HL-60/S4 treated with retinoic acid at 250 ng/mL for 4 days and 3 days (cell line): ENCODE measurements around the gene LRRFIP2.
"Not testable (repeated sequence)": the region's sequence is repeated elsewhere in the genome, so short reads cannot be mapped to it uniquely, and the experiment has no call there.

Source experiments
- in situ Hi-C: fragments of 300-500 bp; cut with MboI; formaldehyde crosslinking; loops from 2 replicates; pipeline ENCODE4 v1.7.0; 2022; ENCODE audit warnings: low sequenced_read_pairs

Gene LRRFIP2

DNA sequence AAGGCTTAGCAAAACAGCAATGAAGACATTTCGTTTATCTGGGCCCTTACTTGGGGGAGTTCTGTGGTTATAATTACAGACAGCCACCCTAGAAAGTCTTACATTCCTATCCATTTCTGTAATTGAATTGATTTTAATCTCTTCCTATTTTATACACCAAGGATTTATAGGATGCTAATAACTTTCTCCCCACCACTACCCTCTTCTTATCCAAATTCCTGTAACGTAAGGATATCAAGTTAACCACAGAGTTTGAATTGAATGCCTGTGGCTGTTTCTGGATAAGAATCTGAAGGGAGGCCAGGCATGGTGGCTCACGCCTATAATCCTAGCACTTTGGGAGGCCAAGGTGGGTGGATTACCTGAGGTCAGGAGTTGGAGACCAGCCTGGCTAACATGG is 102.5 kb downstream of the LRRFIP2 start:
- in situ Hi-C loops = no loop called here

DNA sequence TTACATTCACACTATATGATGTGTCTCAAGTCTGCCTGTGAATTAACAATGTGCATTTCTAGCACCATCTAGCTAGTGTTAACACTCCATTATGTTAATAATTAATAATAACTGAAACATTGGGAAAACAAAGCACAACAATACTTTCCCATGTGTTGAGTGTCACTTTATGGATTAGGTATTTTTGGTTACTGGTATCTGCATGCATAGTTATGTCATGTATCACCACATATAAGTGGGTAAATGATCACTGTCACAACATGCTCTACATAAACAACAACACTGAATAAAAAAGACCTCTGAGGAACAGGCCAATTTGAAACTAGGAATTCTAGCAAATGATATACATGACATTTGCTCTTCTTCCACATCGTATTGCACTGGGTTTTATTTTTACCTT is 106.4 kb downstream of the LRRFIP2 start:
- in situ Hi-C loops = no loop called here

DNA sequence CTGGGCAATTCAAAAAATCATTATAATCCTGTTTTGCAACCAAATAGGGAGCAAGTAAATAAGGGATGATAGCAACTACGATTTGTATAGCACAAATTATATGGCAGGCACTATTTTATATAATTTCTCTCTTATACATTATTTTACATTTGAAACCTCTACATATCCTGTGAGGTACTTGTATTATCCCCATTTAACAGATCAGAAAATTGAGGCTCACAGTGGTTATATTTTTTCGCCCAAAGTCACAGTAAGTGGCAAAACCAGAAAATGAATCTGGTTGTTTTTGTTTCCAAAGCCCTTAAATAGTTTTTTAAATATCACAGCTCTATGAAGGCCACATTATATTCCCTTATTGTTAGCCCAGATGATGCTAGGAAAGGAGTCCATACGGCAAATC is 106.8 kb downstream of the LRRFIP2 start:
- in situ Hi-C loops = no loop called here

DNA sequence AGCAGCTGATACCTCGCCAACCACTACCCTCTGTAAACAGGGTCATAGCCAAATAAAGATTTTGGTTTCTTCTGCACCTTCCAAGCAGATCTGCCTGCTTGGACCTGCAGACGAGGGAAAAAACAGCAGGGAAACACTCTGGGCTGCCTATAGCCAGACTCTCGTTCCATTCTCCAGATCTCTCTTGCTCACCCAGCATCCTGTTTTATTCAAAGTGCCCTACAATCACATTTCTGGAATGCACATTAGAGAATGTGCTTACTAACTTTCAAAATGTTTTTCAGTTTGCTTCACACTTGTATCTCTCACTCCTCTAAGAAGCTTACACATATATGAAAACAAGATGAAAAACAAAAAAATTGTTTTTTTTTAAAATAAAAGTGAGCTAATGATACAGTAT is 109.6 kb downstream of the LRRFIP2 start:
- in situ Hi-C loops = no loop called here

DNA sequence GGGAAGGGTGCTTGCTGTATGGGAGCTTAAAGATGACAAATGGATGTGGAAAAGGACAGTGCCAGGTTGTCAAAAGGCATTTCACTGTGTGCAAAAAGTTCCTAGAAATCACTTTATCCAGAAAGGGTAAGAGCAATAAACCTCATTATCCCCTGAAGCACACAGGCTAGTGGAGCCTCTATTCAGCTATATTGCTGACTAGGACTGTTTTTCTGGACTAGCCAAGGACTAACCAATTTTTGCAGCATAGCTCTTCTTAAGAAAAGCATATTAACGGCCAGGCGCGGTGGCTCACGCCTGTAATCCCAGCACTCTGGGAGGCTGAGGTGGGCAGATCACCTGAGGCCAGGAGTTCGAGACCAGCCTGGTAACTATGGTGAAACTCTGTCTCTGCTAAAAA is 116.3 kb downstream of the LRRFIP2 start:
- in situ Hi-C loops = no loop called here

DNA sequence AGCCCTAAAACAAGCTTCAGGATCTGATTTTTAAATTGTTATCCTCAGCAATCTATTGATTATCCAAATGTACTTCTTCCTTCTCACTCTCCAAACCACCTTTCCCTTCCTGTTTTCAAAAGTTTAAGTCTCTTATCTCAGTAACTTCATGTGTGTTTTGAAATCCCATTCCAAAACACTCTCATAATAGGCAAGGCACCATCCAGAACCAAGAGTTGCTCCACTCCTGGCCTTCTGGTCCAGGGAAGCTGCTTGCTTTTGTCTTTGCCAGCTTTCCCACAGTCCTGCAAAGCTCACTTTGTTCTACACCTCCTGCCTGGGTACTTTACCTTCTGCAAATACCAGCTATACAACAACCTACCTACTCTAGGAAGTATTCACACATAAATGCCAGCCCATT is 117.6 kb downstream of the LRRFIP2 start:
- in situ Hi-C loops = no loop called here

DNA sequence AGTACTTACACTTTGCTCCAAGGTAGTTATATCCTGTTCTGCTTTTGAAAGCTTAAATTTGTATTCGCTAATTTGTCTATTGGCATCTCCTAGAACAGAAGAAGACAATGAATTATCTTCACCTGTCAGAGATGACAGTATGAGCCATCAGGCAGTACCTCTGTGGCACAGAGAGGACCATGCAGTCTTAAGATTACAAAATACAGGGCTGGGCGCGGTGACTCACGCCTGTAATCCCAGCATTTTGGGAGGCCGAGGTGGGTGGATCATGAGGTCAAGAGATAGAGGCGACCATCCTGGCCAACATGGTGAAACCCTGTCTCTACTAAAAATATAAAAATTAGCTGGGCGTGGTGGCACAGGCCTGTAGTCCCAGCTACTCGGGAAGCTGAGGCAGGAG is 119.3 kb downstream of the LRRFIP2 start:
- in situ Hi-C loops = not testable (repeated sequence)

DNA sequence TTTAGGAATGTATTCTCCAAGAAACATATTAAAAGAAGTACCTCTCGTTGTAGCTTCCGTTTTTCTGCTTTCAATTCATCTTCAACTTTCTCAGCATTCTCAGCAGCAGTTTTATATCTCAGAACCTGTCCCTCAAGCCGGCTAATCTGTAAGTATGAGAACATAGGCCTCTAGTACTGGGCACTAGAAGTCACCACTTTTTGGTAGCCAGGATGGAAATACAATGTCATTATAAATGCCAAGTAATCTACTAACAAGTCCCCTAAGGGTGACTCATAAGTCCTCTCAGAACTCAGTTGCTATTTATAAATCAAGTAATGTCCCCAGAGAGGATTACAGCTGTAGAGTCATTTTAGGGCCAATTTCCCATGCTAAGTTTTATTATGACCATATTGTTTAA is 120.0 kb downstream of the LRRFIP2 start:
- in situ Hi-C loops = no loop called here

DNA sequence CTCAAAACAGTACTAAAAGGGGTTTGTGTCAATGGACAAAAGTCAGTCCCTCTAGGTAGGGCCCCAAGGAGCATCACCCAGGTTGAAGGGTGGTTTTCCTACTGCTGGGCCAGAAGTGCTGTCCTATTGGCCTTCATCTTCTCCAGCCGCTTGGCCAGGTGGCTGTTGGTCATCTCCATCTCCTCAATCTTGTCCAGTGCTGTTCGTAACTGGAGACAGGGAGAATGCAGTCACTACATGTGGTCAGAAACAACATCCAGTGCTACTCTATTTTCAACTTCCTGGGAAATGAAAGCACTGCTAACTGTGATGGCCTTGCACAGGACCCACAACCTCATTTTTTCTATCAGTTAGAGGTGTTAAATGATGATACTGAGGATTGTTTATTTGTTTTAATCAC is 120.6 kb downstream of the LRRFIP2 start:
- in situ Hi-C loops = no loop called here

DNA sequence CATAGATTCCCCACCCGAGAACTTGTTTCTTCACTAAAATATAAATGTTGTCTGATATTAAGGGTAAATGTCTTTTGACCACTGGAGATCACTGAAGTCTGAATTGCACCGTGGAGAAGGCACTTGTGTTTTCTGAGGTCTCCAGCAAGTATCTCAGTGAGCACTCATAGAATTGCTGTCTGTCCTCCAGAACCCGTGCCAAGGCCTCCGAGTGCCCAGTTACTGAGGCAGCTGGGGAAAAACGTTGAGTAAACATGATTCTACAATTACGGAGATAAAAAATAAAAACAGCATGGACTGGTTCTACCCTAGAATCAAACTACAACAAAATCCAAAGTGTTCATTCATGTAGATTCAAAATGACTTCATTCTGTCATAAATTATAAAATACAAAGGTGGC is 121.0 kb downstream of the LRRFIP2 start:
- in situ Hi-C loops = no loop called here

DNA sequence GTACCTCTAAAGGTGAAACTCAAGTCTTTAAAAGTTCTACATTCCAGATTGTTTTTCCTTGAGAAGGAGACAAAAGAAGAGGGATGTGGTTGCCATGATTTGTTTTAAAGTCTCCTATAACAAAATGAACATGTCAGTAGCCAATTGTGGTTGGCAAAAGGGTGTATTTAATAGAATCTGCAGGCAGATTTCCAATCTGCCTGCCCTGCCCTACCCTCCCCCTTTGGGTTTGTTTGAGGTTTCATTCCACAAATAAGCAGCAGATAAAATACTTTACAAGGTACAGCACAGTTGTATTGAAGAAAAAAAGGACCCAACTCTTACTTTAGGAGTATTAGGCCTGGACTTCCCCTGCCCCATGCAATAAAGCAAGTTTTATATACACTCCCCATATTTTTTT is 121.5 kb downstream of the LRRFIP2 start:
- in situ Hi-C loops = no loop called here

DNA sequence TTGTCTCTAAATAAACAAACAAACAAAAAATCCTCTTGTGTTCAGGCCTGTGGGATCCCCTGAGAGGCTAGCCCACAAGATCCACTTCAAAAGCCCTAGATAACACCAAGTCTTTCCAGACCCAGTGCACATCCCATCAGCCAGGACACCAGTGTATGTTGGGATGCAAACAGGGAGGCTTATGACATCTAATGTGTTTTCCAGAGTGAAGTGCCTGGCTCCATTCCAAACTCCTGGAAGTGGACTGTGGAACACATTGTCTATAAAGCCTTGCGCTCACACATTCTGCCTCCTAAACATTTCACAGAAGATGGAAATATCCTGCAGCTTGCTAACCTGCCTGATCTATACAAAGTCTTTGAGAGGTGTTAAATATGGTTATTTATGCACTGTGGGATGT is 124.1 kb downstream of the LRRFIP2 start:
- in situ Hi-C loops = no loop called here

DNA sequence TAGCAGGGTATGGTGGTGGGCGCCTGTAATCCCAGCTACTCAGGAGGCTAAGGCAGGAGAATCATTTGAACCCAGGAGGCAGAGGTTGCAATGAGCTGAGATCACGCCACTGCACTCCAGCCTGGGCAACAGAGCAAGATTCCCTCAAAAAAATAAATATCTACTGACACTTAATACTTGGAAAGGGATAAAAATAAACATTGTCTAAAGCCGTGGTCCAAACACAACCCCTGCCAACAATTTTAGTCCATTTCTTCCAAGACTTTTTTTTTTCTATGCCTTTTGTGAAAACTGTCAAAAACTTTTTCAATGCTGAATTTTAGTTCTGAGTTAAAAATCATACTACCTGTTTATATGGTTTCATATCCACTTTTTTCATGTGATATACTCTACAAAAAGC is 131.7 kb downstream of the LRRFIP2 start:
- in situ Hi-C loops = not testable (repeated sequence)

DNA sequence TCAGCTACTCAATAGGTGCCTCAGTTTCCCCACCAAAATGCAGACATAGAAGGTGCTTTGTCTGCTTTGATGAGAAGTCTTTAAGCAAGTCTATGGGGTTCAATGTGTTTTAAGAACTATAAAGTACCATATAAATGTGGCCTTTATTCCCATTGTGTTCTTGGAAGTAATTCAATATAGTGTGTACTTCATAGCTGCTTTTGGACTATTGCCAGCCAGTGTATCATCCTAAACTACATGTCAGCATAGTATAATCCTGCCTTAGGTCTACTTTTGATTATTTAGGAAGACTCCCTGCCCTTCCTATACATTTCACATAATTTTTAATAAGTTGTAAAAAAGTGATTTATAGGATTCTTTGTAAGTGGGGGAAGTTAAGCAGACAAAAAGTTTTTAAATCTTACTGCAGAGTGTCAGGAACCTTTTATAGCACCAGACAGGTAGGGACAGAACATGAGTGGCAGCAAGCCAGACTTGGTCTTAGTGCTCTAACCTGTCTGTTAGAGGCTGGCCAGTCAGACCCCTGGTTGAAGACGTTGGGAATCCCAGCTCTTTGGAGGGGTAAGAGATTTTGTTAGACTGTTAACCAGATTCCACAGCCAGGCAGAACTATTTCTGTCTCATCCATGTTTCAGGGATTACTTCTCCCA is 132.7 kb downstream of the LRRFIP2 start:
- in situ Hi-C loops = no loop called here

DNA sequence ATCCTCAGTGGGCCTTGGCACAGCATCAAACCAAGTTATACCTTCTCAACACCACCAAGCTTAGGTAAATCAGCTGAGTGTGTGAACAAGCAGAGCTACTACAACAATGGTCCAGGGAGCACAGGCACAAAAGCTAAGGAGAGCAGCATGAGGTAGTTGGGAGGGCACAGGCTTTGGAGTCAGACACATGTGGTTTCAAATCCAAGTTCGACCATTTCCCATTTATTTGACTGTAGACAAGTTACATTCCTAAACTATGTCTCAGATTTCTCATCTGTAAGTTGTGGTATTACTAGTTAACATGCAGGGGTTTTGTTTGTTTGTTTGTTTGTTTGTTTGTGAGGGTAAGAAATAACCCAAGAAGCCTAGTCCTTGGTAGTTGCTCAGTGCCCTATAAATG is 134.2 kb downstream of the LRRFIP2 start:
- in situ Hi-C loops = no loop called here

DNA sequence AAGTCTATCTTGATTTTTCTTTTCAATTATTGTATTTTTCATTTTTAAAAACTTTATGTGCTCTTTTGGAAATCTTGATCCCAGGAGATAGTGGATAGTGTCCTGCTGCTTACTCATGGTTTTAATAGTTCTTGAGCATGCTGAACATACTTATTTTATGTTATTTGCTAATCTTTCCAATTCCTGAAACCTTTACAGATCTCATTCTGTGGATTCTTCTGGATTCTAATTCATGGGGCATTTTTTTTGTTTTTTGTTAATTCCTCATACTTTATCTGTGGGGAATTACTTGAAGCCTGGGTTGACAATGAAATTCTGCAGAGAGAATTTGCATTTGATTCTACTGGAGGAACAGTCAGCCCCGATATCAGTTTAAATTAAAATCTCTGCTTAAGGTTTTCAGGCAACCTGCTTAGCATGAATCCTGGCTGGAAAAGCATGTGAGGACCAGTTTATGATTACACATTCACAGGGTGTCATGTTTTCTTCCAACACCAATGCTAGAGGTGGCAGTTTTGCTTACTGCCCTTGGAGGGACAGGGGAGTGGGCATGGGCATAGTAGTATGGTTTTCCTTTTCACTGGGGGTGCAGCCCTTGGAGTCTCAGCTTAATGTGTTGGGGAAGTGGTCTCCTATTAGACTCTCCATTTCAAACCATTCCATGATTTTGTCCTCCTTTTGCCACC is 135.1 kb downstream of the LRRFIP2 start:
- in situ Hi-C loops = no loop called here

DNA sequence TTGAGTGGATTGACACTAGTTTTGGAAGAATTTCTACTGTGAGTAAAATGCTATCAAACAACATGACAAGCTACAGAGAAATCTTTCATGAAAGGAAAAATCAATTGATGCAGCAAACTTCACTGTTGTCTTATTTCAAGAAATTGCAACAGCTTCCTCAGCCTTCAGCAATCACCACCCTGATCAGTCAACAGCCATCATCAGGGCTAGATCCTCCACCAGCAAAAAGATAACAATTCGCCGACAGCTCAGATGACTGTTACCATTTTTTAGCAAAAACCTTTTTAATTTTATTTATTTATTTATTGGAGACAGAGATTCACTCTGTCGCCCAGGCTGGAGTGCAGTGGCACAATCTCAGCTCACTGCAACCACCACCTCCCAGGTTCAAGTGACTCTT is 137.0 kb downstream of the LRRFIP2 start:
- in situ Hi-C loops = no loop called here

DNA sequence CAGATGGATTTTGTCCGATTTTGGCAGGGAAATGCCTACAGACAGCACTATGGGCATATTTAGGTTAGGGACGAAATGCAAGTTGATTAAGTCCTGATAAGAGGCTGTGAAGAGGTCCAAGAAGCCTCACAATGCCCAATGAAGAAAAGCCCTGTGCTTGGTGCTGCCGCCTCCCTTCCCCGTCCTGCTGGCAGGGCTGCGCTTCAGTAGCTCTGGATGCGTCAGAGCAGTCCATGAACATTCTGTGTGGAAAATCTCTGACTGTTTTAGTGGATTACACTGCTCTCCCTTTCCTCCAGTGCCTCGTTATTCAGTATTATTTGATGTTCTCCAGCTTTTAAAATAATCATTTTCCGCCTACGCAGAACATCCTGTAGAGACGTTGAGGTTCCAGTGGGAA is 141.4 kb downstream of the LRRFIP2 start:
- in situ Hi-C loops = no loop called here

DNA sequence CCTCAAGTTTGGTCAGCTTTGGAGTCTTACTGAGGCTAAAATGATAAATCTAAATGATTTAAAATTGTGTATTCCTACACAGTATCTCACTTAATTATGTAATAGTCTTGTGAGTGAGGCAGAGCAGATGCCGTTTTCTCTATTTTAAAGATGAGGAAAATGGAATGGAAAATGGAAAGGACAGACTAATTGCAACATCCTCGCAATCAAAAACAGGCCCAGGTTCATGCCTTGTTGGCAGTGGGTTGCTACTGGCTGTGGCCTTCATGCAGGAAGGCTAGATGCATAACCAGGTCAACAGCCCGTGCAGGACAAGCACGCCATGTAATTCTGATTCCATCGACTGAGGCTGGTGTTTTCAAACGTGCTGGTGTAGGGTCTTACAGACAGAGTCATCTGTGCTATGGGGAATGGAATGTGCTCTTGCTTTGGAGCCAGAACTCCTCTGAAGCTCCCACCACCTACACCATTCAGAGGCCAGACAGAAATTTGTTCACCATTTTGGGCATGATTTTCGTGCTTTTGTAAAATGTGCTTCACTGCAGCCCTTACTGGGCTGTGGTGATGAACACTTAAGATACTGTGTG is 143.2 kb downstream of the LRRFIP2 start:
- in situ Hi-C loops = no loop called here

DNA sequence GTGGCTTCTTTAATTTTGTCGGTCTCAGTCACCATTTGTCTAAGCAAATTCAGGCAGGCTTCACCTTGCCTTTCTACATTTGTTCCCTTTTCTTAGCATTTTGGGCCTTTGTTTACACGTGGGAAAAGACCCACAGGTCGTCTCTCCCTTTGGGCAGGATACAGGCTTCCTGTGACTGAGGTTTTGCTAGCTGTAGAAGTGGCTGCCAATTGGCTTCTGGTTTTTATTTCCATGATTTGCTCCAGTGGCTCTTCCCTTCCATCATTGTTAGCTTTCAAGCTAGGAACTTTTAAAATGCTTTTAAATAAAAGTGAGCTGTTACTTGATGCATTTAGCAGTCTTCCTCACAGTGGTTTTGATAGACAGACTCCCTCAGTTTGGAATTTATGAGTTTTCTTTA is 143.8 kb downstream of the LRRFIP2 start:
- in situ Hi-C loops = no loop called here

DNA sequence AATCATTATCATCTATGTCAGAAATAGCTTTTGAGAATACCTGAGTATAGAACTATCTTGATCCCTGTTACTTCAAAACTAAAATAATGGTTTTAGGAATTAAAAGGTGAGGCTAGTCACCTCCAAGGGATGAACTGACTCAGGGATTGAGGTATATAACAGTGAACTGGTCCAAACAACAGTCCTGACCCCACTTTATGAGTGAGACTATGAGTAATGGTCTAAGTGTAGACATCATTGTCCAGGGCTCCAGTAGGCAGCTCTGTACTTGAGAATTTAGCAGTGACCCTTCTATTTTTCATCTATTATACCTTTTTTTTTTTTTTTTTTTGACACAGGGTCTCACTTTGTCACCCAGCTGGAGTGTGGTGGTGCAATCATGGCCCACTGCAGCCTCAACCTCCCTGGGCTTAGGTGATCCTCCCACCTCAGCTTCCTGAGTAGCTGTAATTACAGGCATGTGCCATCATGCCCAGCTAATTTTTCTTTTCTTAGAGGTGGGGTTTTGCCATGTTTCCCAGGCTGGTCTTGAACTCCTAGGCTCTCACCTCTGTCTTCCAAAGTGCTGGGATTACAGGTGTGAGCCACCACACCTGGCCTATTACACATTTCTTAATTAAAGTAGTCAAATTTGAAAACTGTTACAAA is 144.7 kb downstream of the LRRFIP2 start:
- in situ Hi-C loops = no loop called here

DNA sequence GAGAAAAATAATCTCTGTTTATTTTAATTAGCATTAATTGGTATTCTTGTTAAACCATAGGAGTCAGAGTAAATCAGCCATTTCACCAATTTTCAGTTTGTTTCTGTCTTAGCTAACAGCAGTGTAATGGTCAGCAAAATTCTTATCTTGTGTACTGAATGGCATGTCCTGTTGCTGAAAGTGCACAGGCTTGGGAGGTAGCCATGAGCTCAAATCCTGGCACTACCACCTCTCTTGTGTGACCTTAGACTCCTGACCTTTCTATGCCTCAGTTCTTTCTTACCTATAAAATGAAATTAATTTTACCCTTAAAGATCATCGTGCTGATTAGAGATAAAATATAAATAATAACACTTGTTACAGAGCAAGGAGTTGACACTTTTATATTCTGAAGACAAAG is 145.3 kb downstream of the LRRFIP2 start:
- in situ Hi-C loops = no loop called here
